Measurements from ENCODE around the gene UBAC1. TPM values are rescaled to one million over a fixed set of nuclear protein-coding genes. Genes with fewer than 3 reads are reported as not detected.

The UBAC1 gene
- total RNA-seq, 1 experiment from 2014 or later = 24.4 TPM

GRCh38 chr9:135993765-135994500 lies 32.8 kb upstream of the UBAC1 start:
- DNase-seq (ENCODE audit: low read depth) = no peak

GRCh38 chr9:135993409-135993742 lies 32.2 kb upstream of the UBAC1 start:
- DNase-seq (ENCODE audit: low read depth) = no peak

- DNase-seq (ENCODE audit: low read depth) = peak; percentile 78
Observed at GRCh38 chr9:135992486-135993408, 31.6 kb upstream of the UBAC1 start.

GRCh38 chr9:135991771-135992170 lies 30.6 kb upstream of the UBAC1 start:
- DNase-seq (ENCODE audit: low read depth) = no peak

GRCh38 chr9:135990468-135991429 lies 29.6 kb upstream of the UBAC1 start:
- peak; percentile 50 for DNase-seq (ENCODE audit: low read depth)

- DNase-seq (ENCODE audit: low read depth) = no peak
Observed at GRCh38 chr9:135989722-135990467, 28.7 kb upstream of the UBAC1 start.

- no peak for DNase-seq (ENCODE audit: low read depth)
Observed at GRCh38 chr9:135989157-135989556, 28.0 kb upstream of the UBAC1 start.

- DNase-seq (ENCODE audit: low read depth) = no peak
Observed at GRCh38 chr9:135988493-135988892, 27.3 kb upstream of the UBAC1 start.

- no peak for DNase-seq (ENCODE audit: low read depth)
Observed at GRCh38 chr9:135987838-135988404, 26.7 kb upstream of the UBAC1 start.

GRCh38 chr9:135986605-135987004 lies 25.4 kb upstream of the UBAC1 start:
- DNase-seq (ENCODE audit: low read depth) = no peak

- DNase-seq (ENCODE audit: low read depth) = no peak
Observed at GRCh38 chr9:135985889-135986288, 24.7 kb upstream of the UBAC1 start.

GRCh38 chr9:135985459-135985774 lies 24.2 kb upstream of the UBAC1 start:
- no peak for DNase-seq (ENCODE audit: low read depth)

- no peak for DNase-seq (ENCODE audit: low read depth)
Observed at GRCh38 chr9:135984072-135984710, 23.0 kb upstream of the UBAC1 start.

- DNase-seq (ENCODE audit: low read depth) = no peak
Observed at GRCh38 chr9:135983208-135984071, 22.3 kb upstream of the UBAC1 start.

GRCh38 chr9:135982499-135983207 lies 21.5 kb upstream of the UBAC1 start:
- DNase-seq (ENCODE audit: low read depth) = no peak

- no peak for DNase-seq (ENCODE audit: low read depth)
Observed at GRCh38 chr9:135980926-135981630, 19.9 kb upstream of the UBAC1 start.

- no peak for DNase-seq (ENCODE audit: low read depth)
Observed at GRCh38 chr9:135979547-135980166, 18.5 kb upstream of the UBAC1 start.

Data from RPMI7951 (cell line).